GM18861 (cell line): ENCODE measurements around the gene ECSIT.
"Not testable (repeated sequence)": the region's sequence is repeated elsewhere in the genome, so short reads cannot be mapped to it uniquely, and the experiment has no call there.

Experiments
- ATAC-seq: cut with Tn5 transposase; IDR thresholded peaks from one replicate; pipeline ENCODE4 v1.9.1; 2021; ENCODE audit not compliant: unreplicated experiment

The ECSIT gene, protein sequence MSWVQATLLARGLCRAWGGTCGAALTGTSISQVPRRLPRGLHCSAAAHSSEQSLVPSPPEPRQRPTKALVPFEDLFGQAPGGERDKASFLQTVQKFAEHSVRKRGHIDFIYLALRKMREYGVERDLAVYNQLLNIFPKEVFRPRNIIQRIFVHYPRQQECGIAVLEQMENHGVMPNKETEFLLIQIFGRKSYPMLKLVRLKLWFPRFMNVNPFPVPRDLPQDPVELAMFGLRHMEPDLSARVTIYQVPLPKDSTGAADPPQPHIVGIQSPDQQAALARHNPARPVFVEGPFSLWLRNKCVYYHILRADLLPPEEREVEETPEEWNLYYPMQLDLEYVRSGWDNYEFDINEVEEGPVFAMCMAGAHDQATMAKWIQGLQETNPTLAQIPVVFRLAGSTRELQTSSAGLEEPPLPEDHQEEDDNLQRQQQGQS

GRCh38 chr19:11528551-11529341 is at the start of gene ECSIT:
Gene ECSIT, minus strand, starts transcription at chr19:11529134. Its CDS starts 9,964 bp downstream, at chr19:11519170.
- peak; percentile 90 for ATAC-seq

GRCh38 chr19:11577451-11578257 is 48.7 kb upstream of the ECSIT start, which contains the start of gene ACP5:
Gene ACP5, minus strand, starts transcription at chr19:11577645. Its CDS starts 328 bp downstream, at chr19:11577317.
- ATAC-seq: no peak

DNA sequence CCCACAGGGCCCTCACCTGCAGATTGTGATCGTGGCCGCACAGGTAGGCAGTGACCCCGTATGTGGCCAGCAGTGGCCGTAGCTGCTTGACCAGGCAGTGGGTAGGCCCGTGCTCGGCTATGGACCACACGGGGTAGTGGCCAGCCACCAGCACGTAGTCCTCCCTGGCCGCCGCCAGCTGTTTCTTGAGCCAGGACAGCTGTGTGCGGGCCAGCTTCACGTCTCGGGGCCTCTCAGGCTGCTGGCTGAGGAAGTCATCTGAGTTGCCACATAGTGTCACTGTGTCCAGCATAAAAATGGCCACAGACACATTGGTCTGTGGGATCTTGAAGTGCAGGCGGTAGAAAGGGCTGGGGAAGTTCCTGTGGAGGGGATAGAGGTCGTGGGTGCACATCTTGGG is 47.3 kb upstream of the ECSIT start:
- no peak for ATAC-seq

DNA sequence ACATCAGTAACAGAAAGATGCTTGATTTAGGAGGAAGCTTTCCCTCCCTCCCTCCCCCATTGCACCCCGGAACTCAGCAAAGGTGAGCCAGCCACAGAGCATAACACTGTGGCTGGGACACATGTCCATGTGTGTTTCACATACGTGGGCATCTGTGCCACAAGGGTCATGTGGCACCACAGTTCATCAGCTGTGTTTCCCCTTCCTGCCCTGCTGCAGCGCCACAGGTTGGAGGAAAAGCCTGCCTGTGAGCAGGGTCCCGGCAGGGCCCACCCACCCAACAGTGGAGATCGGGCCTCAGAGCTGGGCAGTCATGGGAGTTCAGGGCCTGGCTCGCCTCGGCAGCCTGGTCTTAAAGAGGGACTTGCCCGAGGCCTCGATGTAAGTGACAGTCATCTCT is 45.8 kb upstream of the ECSIT start:
- ATAC-seq: no peak

GRCh38 chr19:11573763-11574162 is 44.8 kb upstream of the ECSIT start:
- not testable (repeated sequence) for ATAC-seq

- not testable (repeated sequence) for ATAC-seq
These were observed 44.4 kb upstream of the ECSIT start for GRCh38 chr19:11573354-11573753.

DNA sequence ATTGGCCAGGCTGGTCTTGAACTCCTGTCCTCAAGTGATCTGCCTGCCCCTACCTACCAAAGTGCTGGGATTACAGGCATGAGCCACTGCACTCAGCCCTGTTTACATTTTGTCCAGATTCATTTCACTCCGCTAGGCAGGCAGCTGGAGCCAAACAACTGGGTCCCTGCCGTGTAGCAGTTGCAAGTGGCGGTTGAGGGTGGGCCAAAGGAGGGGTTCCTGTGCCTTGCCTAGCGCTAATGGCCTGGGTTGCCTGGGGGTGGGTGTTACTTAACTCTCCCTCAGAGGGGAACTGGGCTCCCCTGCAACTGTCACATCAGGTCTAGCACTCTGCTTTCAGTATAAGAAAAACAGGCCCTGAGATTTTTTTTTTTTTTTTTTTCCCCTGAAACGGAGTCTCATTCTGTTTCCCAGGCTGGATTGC is 41.1 kb upstream of the ECSIT start:
- ATAC-seq: no peak

DNA sequence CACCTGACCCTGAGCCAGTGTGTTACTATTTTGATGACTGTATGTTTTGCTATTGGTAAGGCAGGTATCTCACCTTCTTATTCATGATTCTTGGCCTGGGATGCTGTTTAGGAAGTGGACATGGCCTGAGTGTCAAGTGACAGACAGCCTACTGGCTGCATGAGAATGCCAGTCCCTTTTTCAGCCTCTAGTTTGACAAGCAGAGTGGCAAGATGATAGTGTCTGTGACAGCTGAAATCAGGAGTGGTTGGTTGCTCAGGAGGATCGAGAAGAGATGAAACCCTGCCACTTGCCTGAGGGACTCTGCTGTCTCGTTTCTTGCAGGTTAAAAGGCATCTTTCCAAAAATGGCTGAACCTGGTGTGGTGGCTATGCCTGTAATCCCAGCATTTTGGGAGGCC is 37.2 kb upstream of the ECSIT start:
- ATAC-seq: no peak

GRCh38 chr19:11565649-11565980 is 36.7 kb upstream of the ECSIT start:
- ATAC-seq: not testable (repeated sequence)

- ATAC-seq: not testable (repeated sequence)
These were observed 35.3 kb upstream of the ECSIT start for GRCh38 chr19:11564082-11564807.

- ATAC-seq: no peak
These were observed 34.6 kb upstream of the ECSIT start for GRCh38 chr19:11563532-11563931.

DNA sequence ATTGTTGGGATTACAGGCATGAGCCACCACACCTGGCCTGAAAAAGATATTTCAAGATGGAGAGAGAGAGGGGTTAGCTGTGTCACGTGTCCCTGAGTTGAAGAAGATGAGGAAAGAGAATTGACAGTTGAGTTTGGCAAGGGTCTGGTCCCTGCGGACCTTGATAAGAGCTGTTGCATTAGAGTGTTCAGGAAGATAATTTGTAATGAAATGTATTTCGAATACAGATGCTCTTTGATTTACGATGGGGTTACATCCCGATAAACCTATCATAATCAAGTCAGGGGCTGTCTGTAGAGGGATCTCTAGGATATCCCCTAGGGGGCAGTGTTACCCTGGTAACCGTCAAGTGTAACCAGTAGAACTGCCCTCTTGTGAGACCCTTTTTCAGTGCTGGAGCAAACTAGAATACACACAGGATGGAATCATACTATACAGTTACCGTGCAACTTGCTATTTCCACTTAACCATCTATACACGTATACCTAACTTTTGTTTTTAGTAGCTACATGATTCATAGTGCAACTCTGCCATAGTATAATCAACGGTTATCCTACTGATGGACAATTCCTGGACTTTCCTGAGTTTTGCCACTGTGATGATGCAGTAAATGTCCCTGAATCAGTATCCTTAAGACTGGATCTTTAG is 31.6 kb upstream of the ECSIT start:
- ATAC-seq: peak; percentile 52

GRCh38 chr19:11558881-11559828 is 30.2 kb upstream of the ECSIT start, which contains the start of gene ELOF1:
Gene ELOF1, minus strand, starts transcription at chr19:11559230. Its CDS starts 4,883 bp downstream, at chr19:11554347.
- ATAC-seq: peak; percentile 75

GRCh38 chr19:11556634-11557420 is 27.9 kb upstream of the ECSIT start:
- no peak for ATAC-seq

DNA sequence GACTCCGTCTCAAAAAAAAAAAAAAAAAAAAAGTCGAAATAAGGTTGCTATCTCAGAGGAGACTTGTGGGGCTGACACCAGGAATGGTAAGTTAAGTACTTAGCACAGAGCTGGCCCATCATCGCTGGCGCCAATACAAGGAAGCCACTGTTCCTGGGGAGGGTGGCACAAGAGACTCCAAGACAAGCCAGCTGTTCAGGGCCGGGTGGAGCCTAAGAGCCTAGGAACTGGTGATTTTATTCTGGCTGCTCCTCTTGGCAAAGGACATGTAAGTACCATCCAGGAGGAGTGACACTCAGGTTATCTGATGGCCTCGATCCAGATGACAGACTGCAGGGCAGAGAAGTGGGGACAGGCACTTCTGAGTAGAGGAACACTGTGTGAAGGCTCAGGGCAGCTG is 26.3 kb upstream of the ECSIT start:
- ATAC-seq: no peak

DNA sequence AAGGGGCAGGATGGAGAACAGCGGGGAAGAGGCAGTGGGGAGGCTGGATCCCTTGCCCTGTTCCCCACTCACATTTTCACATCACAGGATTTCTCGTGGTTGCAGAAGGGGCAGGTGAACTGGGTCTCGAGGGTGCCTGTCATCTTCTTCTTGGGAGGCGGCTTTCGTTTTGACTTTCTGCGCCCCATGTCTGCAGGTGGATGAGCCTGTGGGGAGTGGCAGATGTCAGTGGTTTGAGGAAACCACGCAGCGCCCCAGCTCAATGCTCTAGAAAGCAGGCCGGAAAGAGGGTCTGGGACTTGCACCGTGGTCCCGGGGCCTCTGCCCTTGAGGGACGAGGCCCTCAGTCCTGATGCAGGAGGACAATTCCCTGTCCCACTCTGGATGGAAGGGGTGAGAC is 25.2 kb upstream of the ECSIT start:
- ATAC-seq: peak; percentile 33

- no peak for ATAC-seq
These were observed 23.9 kb upstream of the ECSIT start for GRCh38 chr19:11552666-11553372.
